Cerebellar nuclear complex (tissue), 1 donor: ENCODE measurements around the gene RABGAP1L.
"Not testable (repeated sequence)": the region's sequence is repeated elsewhere in the genome, so short reads cannot be mapped to it uniquely, and the experiment has no call there.

ENCODE experiments used
- DNase-seq, 2 experiments: peaks; one replicate each; lab custom pipeline; 2025; lab: John Stamatoyannopoulos, UW

Gene RABGAP1L

GRCh38 chr1:174366946-174367345 lies 207.6 kb downstream of the RABGAP1L start:
- no peak for DNase-seq

GRCh38 chr1:174367892-174368291 lies 208.6 kb downstream of the RABGAP1L start:
- DNase-seq, result peak in 1 of 2 experiments; percentile 11

- DNase-seq, result no peak
Measured at GRCh38 chr1:174376030-174376429, 216.7 kb downstream of the RABGAP1L start.

- no peak for DNase-seq
Measured at GRCh38 chr1:174391716-174392115, 232.4 kb downstream of the RABGAP1L start.

GRCh38 chr1:174393885-174394284 lies 234.6 kb downstream of the RABGAP1L start:
- DNase-seq, result no peak

GRCh38 chr1:174397261-174397660 lies 237.9 kb downstream of the RABGAP1L start:
- DNase-seq, result no peak

GRCh38 chr1:174398246-174398645 lies 238.9 kb downstream of the RABGAP1L start:
- no peak for DNase-seq

- DNase-seq, result no peak
Measured at GRCh38 chr1:174399211-174399610, 239.9 kb downstream of the RABGAP1L start.

- no peak for DNase-seq
Measured at GRCh38 chr1:174401075-174401474, 241.8 kb downstream of the RABGAP1L start.

GRCh38 chr1:174405219-174405618 lies 245.9 kb downstream of the RABGAP1L start:
- DNase-seq, result no peak

GRCh38 chr1:174406421-174406820 lies 247.1 kb downstream of the RABGAP1L start:
- DNase-seq, result no peak

- DNase-seq, result no peak
Measured at GRCh38 chr1:174407665-174408064, 248.3 kb downstream of the RABGAP1L start.

GRCh38 chr1:174408146-174408545 lies 248.8 kb downstream of the RABGAP1L start:
- no peak for DNase-seq

- not testable (repeated sequence) for DNase-seq
Measured at GRCh38 chr1:174409801-174410200, 250.5 kb downstream of the RABGAP1L start.

GRCh38 chr1:174413632-174414031 lies 254.3 kb downstream of the RABGAP1L start:
- no peak for DNase-seq

GRCh38 chr1:174414203-174414602 lies 254.9 kb downstream of the RABGAP1L start:
- DNase-seq, result no peak

GRCh38 chr1:174415506-174415905 lies 256.2 kb downstream of the RABGAP1L start:
- DNase-seq, result no peak

GRCh38 chr1:174417921-174418320 lies 258.6 kb downstream of the RABGAP1L start:
- no peak for DNase-seq

- DNase-seq, result no peak
Measured at GRCh38 chr1:174425121-174425520, 265.8 kb downstream of the RABGAP1L start.

GRCh38 chr1:174426153-174426552 lies 266.8 kb downstream of the RABGAP1L start:
- DNase-seq, result no peak

GRCh38 chr1:174428033-174428432 lies 268.7 kb downstream of the RABGAP1L start:
- no peak for DNase-seq

- DNase-seq, result no peak
Measured at GRCh38 chr1:174428739-174429138, 269.4 kb downstream of the RABGAP1L start.

- DNase-seq, result no peak
Measured at GRCh38 chr1:174433451-174433850, 274.1 kb downstream of the RABGAP1L start.

- no peak for DNase-seq
Measured at GRCh38 chr1:174445351-174445750, 286.0 kb downstream of the RABGAP1L start.

- peak in 1 of 2 experiments; percentile 2 for DNase-seq
Measured at GRCh38 chr1:174445817-174446216, 286.5 kb downstream of the RABGAP1L start.
